ENCODE data around the gene CYP2S1. TPM values are rescaled to one million over a fixed set of nuclear protein-coding genes. Genes with fewer than 3 reads are reported as not detected.
"Not testable (repeated sequence)": the region's sequence is repeated elsewhere in the genome, so short reads cannot be mapped to it uniquely, and the experiment has no call there.

Gene CYP2S1
- total RNA-seq, 1 donor from 2014 or later: 0.39 TPM

- DNase-seq (ENCODE audit: low read depth in 2 of 2): peak in 1 of 2 donors; percentile 75
Measured at GRCh38 chr19:41226053-41226873, 33.2 kb downstream of the CYP2S1 start.

DNA sequence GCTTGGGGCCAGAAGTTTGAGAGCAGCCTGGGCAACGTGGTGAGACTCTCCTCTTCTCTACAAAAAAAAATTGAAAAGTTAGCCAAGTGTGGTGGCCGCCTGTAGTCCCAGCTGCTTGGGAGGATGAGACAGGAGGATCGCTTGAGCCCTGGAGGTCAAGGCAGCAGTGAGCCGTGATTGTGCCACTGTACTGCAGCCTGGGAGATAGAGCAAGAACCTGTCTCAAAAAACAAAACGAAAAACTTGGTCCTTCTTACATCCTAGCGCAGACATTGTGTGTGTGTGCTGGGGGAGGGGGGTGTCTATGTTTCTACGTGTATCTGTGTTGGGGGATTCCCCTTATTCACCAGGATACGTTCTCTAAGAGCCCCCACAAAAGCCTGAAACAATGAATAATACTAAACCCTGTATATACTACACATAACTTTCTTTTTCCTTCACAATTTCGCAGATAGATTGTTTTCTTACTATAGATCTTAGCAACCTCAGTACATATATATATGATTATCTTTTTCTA, 33.9 kb downstream of the CYP2S1 start:
- DNase-seq (ENCODE audit: low read depth in 2 of 2): no peak

DNA sequence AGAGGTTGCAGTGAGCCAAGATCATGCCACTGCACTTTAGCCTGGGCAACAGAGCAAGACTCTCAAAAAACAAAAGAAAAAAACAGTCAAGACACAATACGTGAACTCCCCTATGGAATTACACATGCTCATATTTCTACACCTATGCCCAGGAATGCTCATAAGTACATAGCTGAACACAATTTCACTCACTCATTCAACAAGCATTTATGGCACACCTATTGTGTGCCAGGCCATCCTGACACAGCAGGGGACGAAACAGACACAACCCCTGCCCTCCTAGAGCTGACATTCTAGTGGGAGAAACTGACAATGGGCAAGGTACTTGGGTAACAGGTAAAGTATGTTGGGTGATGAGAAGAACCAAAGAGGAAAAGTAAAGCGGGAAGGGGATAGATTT, 35.5 kb downstream of the CYP2S1 start:
- DNase-seq (ENCODE audit: low read depth in 2 of 2): no peak

DNA sequence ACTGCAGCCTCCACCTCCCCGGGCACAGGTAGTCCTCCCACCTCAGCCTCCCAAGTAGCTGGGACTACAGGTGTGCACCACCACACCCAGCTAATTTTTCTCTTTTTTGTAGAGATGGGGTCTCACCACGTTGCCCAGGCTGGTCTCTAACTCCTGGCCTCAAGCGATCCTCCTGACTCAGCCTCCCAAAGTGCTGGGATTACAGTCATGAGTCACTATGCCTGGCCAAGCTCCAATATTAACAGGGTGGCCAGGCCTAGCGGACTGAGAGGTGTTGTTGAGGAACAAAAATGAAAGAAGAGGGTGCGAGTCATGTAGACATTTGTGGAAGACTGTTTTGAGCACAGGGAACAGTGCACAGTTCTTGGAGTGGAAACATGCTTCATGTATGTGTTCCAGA, 36.3 kb downstream of the CYP2S1 start:
- not testable (repeated sequence) for DNase-seq (ENCODE audit: low read depth in 2 of 2)

DNA sequence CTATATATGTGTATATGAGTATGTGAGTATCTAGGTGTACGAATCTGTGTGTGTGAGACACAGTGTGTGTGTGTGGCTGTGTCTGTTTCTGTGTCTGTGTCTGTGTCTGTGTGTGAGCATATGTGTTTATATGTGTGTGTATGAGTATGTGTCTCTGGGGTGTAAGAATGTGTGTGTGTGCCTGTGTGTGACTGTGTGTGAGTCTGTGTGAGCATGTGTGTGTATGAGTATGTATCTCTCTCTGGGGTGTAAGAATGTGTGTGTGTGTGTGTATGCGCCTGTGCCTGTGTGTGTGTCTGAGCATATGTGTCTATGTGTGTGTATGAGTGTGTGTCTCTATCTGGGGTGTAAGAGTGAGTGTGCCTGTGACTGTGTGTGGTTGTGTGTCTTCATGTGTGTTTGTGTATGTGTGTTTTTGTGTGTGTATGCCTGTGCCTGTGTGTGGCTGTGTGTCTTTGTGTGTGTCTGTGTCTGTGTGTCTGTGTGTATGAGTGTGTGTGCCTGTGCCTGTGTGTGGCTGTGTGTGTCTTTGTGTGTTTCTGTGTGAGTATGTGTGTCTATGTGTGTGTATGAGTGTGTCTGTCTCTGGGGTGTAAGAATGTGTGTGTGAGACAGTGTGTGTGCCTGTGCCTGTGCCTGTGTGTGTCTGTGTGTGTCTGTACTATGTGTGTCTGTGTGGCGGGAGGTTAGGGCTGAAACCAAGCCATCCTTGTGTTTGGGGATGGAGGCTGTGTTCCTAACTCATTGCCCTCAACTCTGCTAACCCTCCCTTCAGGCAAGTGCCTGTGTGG, 37.2 kb downstream of the CYP2S1 start:
- no peak for DNase-seq (ENCODE audit: low read depth in 2 of 2)

- no peak for DNase-seq (ENCODE audit: low read depth in 2 of 2)
Measured at GRCh38 chr19:41232686-41233085, 39.7 kb downstream of the CYP2S1 start.

GRCh38 chr19:41233748-41234240, 40.8 kb downstream of the CYP2S1 start:
- DNase-seq (ENCODE audit: low read depth in 2 of 2): no peak

DNA sequence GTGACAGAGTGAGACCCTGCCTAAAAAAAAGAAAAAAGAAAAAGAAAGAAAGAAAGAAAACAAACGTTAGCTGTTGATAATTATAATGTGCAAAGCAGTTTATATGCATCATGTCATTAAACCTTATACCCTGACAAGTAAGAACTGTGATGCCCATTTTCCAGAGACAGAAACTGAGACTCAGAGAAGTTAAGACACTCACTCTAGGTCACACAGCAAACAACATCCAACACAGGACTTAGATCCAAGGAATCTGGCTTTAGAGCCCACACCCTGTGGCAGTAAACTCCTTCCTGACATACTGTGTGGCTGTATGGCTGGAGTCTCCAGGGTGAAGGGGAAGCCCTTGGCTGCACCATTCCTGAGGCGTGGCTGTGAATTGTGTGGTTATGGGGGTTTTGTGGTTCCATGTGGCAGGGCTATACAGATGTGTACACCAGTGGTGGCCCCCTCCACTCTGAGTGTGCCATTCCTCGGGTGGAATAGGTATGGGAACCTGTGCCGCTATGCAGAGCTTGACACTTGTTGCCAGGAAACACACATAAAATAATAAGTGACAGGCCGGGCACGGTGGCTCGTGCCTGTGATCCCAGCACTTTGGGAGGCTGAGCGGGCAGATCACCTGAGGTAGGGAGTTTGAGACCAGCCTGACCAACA, 41.6 kb downstream of the CYP2S1 start:
- no peak for DNase-seq (ENCODE audit: low read depth in 2 of 2)

DNA sequence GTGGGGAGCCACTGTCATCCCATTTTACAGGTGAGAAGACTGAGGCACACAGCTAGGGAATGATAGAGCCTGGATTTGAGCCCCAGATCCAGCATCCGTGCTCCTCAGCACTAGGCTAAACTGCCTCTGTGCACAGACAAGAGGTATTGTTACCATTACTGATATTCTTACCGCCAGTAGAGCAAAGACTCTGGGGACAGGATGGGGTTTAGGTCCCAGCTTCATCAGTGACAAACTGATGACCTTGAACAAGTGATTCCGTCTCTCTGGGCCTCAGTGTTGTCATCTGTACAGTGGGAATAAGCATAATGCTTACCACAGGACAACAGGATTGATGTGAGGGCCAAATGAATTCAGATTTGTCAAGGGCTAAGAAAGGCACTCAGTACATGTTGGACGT, 42.5 kb downstream of the CYP2S1 start:
- no peak for DNase-seq (ENCODE audit: low read depth in 2 of 2)

DNA sequence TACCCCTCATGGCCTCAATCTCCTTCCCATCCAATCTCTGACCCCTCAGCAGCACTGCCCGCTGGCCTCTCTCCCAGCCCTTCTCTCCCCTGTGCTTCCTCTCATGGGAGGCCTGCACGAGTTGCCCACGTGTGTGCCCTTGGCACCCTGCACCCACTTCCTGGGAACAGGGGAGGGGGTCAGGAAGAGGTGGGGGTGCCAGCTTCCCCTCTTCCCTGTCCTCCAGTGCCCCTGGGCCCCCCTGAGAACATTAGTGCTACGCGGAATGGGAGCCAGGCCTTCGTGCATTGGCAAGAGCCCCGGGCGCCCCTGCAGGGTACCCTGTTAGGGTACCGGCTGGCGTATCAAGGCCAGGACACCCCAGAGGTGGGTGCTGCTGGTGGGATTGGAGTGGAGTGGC, 45.2 kb downstream of the CYP2S1 start:
- DNase-seq (ENCODE audit: low read depth in 2 of 2): no peak

GRCh38 chr19:41239363-41239762, 46.3 kb downstream of the CYP2S1 start:
- DNase-seq (ENCODE audit: low read depth in 2 of 2): no peak

- no peak for DNase-seq (ENCODE audit: low read depth in 2 of 2)
Measured at GRCh38 chr19:41239961-41240574, 47.0 kb downstream of the CYP2S1 start.

DNA sequence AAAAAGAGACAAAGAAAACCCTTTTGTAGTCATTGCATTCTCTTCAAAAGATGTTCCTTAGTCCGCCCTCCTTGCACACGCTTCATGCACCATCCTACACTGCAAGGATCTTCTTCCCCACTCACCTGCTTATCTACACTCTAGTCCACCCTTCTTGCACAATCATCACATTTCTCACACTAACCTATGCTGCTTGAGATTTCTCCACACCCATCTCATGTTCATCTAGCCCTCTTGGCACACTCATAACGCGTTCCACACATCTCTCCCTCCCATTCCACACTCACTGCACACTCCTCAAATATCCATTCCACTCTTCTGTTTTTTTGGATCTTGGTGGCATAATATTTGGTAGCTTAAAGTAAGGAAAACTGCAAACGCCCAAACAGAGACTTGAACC, 48.8 kb downstream of the CYP2S1 start:
- DNase-seq (ENCODE audit: low read depth in 2 of 2): no peak

- DNase-seq (ENCODE audit: low read depth in 2 of 2): no peak
Measured at GRCh38 chr19:41244117-41244516, 51.1 kb downstream of the CYP2S1 start.

DNA sequence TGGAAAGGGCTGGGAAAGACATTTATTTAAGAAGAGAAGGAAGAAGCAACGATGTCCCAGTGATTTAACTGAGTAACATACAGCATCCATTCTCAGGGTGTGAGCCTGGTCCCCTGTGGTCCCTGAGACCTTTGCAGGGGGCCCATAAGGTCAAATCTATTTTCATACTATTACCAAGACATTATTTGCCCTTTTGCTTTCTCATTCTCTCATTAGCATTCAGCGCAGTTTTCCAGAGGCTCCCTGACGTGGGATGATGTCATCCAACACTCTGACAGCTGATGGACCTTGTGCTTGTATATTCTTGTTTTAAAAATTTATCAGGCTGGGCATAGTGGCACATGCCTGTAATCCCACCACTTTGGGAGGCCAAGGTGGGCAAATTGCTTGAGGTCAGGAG, 52.8 kb downstream of the CYP2S1 start:
- DNase-seq (ENCODE audit: low read depth in 2 of 2): no peak

DNA sequence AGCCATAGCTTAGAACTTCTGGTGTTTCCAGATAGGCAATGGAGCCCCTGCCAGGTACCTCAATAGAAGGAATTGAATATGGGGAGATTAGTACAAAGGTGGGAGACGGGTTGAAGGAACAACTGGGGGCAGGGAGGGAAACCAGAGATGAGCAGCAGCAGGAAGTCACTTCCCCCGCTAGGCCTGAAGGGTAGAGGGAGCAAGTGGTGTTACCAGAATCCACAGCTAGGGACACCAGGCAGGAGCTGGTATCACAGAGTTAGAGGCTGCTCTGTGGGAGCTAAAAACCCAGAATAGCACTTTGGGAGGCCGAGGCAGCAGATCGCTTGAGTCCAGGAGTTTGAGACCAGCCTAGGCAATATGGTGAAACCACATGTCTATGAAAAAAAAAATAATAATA, 55.9 kb downstream of the CYP2S1 start:
- DNase-seq (ENCODE audit: low read depth in 2 of 2): no peak

GRCh38 chr19:41249707-41250423, 56.8 kb downstream of the CYP2S1 start:
- no peak for DNase-seq (ENCODE audit: low read depth in 2 of 2)

DNA sequence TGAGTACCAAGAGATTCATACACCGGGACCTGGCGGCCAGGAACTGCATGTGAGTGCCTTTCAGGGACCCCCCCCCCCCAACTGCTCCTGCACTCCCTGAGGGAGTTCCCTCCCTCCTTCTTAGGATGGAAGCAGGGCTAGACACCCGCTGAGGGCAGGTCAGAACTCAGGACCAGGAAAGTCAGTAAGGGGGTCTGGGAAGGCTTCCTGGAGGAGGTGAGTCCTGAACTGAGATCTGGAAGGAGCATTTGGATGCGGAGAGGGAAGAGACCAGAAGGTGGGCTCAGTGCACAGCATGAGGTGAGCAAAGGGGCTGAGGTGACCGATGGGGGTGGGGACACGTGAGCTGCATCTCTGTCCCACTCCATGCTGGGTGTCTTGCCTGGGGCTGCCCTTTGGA, 60.6 kb downstream of the CYP2S1 start:
- DNase-seq (ENCODE audit: low read depth in 2 of 2): no peak

GRCh38 chr19:41255171-41255570, 62.2 kb downstream of the CYP2S1 start:
- no peak for DNase-seq (ENCODE audit: low read depth in 2 of 2)

Measured in dermis microvascular lymphatic vessel endothelial cell (primary cell).